ENCODE data around the gene HS3ST3B1. TPM values are rescaled to one million over a fixed set of nuclear protein-coding genes. Genes with fewer than 3 reads are reported as not detected.

The HS3ST3B1 gene
- 0.22 and 1.6 TPM in 2 replicates for total RNA-seq

GRCh38 chr17:14300575-14301278 lies at the start of gene HS3ST3B1:
TSS of gene HS3ST3B1 (plus strand) at chr17:14301081. CDS start at chr17:14301519, 438 bp downstream.
- DNase-seq (ENCODE audit: low read depth in 2 of 2): peak; percentile 96 to 98

- DNase-seq (ENCODE audit: low read depth in 2 of 2): no peak
Observed at GRCh38 chr17:14261406-14261805, 39.5 kb upstream of the HS3ST3B1 start.

DNA sequence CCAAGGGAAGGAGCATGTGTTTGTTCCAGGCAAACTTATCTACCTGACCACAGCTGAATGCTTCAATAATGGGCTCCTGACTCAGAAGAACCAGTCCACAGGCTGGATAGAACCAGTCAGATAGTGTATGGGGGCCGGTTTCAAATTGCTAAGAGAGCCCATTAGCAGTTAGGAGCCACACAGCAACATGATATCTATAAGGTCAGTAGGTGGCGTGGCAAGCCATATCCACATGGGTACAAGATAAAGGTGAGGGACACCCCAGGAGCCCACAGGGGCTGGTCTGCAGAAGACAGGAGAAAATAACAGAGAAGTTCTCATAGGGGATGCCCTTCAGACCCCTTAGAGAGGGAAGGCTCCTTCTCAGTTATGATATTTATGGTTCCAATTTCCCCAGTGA lies 32.6 kb upstream of the HS3ST3B1 start:
- DNase-seq (ENCODE audit: low read depth in 2 of 2): no peak

DNA sequence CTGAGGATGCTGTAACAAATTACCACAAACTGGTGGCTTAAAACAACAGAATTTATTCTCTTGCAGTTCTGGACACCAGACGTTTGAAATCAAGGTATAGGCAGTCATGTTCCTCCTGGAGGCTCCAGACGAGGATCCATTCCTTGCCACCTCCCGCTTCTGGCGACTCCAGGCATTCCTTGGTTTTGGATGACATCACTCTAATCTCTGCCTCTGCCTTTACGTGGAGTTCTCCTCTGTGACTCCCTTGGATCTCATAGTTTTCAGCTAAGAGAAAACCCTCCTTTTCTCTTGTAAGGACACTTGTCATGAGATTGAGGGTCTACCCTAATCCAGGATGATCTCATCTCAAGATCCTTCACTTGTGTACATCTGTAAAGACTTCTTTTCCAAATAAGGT lies 31.4 kb upstream of the HS3ST3B1 start:
- DNase-seq (ENCODE audit: low read depth in 2 of 2): no peak

GRCh38 chr17:14270508-14270907 lies 30.4 kb upstream of the HS3ST3B1 start:
- DNase-seq (ENCODE audit: low read depth in 2 of 2): no peak

GRCh38 chr17:14276535-14277250 lies 24.2 kb upstream of the HS3ST3B1 start:
- DNase-seq (ENCODE audit: low read depth in 2 of 2): no peak

GRCh38 chr17:14281530-14281929 lies 19.4 kb upstream of the HS3ST3B1 start:
- DNase-seq (ENCODE audit: low read depth in 2 of 2): no peak

DNA sequence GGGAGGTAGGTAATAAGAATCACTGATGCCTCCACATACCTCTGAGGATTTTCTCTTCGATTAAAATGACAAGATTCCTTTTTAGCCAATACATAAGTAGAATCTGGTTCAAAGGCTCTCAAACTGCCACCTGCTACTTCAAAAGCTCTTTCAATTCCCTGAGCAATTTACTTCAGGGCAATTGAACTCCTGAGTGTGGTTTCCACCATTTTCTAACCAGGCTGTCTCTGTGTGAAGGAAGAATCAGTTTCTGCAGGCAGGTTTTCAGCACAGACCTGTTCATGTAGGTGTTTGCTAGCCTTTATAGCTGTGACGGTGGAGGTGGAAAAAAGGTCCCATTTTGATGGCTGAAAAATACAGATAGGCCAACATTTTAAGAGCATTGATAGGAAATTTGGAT lies 18.2 kb upstream of the HS3ST3B1 start:
- DNase-seq (ENCODE audit: low read depth in 2 of 2): no peak

- DNase-seq (ENCODE audit: low read depth in 2 of 2): no peak
Observed at GRCh38 chr17:14289162-14289561, 11.7 kb upstream of the HS3ST3B1 start.

GRCh38 chr17:14294876-14295275 lies 6.0 kb upstream of the HS3ST3B1 start:
- DNase-seq (ENCODE audit: low read depth in 2 of 2): no peak

DNA sequence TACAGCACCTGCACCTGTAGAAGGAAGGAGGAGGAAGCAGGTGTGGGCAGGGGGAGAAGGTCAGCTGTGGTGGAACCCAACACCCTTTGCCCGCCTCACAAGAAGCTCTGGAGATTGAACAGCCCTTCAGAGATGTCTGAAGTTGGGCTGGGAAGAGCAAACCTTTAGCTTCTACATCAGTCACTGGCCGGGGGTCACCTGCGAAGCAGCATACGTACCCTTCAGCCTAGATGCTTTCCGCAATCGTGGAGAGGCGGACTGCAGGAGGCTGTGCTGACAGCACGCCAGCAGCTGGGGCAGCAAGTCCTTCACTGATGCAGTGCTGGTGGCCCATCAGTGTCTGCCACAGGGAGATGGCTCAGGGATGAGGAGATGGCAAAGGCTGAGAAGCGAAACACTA lies 5.2 kb upstream of the HS3ST3B1 start:
- DNase-seq (ENCODE audit: low read depth in 2 of 2): no peak

DNA sequence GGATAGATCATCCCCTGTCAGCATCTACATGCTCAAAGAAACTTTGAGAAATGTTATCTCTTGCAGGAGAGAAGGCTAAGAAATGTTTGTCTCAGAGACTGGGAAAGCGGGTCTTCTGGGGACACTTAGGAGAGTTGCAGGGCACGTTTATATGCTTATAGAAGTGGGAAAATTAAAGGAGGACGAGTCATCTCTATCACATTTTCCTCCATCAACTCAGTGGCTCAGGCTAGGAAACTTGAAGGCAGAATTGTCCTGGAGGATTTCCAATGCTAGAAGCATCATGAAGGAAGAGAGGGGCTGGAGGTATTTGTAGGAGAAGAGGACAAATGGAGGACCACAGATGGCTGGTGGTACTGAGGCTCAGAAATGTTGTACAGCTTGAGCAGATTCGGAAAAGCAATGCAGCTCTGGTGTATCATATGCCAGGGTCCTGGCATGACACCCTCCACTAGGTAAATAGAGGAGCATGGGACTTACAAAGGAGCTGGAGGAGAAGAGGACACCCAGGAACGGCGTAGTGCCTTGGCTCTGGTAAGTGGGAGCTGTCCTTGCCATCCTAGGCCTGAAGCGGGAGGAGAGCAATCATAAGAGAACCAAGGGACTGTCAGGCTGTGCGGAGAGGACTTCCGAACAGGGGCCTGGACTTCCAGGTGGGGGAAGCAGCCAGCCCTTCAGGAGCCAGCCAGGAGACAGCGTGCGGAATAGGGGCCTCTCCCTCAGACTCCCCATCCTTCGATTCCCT lies 4.5 kb upstream of the HS3ST3B1 start:
- no peak for DNase-seq (ENCODE audit: low read depth in 2 of 2)

DNA sequence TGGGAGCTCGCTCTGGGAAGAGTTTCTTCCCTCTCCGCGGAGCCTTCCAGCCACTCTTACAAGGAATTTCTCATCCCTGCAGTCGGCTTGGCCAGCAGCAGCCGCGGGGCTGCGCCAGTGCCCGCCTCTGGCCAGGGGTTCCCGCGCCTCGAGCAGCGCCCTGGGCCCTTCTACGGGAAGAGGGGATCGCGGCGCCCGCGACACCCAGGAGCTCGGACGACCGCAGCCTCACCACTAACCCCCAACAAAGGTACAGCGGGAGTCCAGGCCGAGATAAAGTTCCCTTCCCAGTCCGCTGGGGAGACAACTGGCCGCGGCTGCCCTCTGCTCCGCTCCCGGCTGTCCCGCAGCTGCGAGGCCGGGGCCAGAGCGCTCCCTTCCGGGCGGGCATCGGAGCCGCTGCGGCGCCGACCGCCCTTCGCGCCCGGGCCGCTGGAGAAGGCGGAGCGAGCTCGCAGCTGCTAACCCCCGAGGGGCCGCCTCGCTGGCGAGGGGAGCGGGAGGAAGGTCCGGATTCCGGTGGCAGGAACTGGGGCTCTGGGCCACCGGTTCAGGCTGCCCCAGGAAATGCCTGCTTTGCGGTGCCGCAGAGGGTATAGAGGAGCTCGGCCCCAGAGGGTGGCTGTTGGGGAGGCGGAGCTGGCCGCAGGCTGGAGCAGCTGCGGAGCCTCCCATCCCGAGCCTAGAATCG lies 3.6 kb upstream of the HS3ST3B1 start:
- DNase-seq (ENCODE audit: low read depth in 2 of 2): peak; percentile 33 to 40

GRCh38 chr17:14298221-14298946 lies 2.5 kb upstream of the HS3ST3B1 start:
- no peak for DNase-seq (ENCODE audit: low read depth in 2 of 2)

GRCh38 chr17:14298947-14299279 lies 2.0 kb upstream of the HS3ST3B1 start:
- DNase-seq (ENCODE audit: low read depth in 2 of 2): no peak

DNA sequence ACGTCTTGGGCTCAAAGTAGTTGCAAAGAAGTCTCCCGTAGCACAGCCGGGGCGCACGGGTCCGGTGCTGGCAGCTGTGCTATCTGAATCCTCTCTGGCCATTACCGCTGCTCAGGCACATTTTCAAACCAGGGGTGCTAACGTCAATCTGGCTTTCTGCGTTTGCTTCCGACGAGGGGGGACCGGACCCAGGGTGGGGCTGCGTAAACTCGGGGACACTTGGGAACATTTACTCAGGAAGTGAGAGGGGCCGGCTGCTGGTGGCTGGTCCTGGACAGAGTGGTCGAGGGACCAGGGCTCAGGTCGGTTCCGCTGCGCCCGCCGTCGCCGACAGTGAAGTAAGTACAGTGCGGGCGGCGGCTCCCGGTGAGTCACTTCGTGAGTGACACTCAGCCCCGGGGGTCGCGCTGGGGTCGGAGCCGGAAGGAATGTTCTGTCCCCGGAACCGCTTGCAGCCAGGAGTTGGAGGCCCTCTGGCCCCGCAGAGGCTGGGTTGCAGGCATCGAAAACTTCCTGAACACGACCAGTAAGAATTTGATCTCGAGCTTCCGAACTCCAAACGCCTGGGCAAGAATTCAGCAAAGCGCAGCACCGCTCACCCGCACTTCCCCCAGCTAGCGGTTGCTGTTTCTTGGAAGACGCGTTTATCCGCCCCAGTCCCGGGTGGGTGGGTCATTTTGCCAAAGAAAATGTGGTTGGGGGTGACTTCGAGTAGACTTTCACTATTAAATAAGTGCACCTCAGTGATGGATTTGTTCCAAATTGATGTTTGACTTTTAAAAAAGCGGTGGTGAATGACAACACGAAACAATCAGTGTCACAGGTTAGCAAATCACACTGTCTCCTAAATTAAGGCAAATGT lies 1.4 kb upstream of the HS3ST3B1 start:
- DNase-seq (ENCODE audit: low read depth in 2 of 2): peak; percentile 34 to 42

- peak in 1 of 2 donors; percentile 30 for DNase-seq (ENCODE audit: low read depth in 2 of 2)
Observed at GRCh38 chr17:14301279-14302090, 604 bp downstream of the HS3ST3B1 start.

GRCh38 chr17:14302091-14302430 lies 1.2 kb downstream of the HS3ST3B1 start:
- DNase-seq (ENCODE audit: low read depth in 2 of 2): peak; percentile 22 to 30

GRCh38 chr17:14302431-14303099 lies 1.7 kb downstream of the HS3ST3B1 start:
- DNase-seq (ENCODE audit: low read depth in 2 of 2): peak; percentile 77 to 82

All from lung microvascular endothelial cell (primary cell).